LHCN-M2 (cell line): ENCODE measurements around the gene ERC2. TPM values are rescaled to one million over a fixed set of nuclear protein-coding genes. Genes with fewer than 3 reads are reported as not detected.

Experiments
- DNase-seq: peaks from one replicate; pipeline ENCODE4 v3.0.0-alpha.2; 2012; ENCODE audit warnings: low read depth
- total RNA-seq: library from RNA; depleted of rRNA; stranded (reverse); fragments of >200 nt; gene quantifications from 2 replicates; pipeline ENCODE4 v1.2.3, GENCODE V29; 2014

The ERC2 gene
- total RNA-seq, 1 experiment from 2014 or later = 0.11 TPM

DNA sequence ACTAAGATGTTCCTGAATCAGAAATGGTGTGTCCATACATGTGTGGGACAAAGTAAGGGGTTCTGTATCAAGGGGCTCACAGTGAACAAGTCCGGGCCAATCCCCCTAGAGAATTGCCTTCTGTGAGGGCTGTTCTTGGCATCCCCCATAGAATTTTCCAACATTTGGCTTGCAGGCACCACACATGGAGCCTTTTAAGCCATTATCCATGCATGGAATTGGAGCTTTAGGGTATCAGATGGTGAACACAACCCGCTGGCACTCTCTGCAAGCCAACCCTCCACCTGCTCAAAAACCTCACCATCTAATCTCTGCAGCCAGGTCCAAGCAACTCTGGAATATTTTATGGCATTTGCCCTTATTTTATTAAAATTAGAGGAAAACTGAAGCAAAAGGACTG is 278.7 kb downstream of the ERC2 start:
- DNase-seq = no peak

DNA sequence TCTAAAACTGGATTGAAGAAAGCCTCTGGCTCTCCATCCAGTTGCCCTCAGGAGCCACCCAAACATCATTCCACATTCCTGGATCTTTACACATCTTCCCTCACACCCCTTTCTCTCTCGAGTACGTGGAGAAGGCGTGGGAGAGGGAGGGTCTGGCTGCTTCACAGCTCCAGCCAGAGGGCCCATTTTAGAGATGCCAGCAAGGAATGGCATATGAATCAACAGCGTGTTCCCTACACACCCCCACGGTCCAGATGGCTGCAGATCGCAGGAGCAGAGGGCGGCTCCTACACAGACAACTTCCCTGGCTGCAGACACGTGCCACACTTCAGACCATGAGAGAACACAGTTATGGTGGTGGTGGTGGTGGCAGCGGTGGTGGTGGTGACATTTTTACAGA is 280.1 kb downstream of the ERC2 start:
- no peak for DNase-seq

DNA sequence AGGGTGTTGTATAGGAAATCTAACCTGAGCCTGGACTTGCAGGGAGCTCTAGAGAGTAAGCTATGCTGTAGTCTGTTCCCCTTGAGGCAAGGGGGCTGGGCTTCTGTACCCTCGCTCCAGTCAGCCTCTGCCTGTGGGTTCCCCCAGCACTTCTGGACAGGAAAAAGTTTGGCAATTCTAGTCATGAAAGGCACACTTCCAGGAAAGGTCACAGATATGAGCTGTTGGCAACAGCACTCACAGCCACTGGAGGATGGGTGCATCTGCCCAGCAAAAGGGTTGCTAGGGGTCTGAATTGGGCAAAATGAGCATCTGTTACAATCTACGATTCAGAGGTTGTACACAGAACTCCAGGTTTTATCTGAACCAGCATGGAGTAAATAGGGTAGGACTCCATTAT is 281.2 kb downstream of the ERC2 start:
- no peak for DNase-seq

DNA sequence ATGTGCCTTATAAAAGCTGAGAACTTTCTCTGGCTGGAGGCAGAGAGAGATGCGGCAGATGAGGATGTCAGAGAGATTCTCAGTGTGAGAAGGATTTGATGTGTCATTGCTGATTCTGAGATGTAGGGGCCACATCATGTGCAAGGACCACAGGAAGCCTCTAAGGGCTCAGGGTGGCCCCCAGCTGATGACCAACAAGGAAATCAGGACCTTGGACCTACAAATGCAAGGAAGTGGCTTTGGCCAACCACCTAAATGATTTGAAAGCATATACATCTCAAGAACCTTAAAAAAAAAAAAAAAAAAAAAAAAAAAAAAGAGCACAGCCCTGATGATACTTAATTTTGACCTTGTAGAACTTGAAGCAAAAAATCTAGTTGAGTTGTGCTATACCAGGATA is 282.4 kb downstream of the ERC2 start:
- no peak for DNase-seq

DNA sequence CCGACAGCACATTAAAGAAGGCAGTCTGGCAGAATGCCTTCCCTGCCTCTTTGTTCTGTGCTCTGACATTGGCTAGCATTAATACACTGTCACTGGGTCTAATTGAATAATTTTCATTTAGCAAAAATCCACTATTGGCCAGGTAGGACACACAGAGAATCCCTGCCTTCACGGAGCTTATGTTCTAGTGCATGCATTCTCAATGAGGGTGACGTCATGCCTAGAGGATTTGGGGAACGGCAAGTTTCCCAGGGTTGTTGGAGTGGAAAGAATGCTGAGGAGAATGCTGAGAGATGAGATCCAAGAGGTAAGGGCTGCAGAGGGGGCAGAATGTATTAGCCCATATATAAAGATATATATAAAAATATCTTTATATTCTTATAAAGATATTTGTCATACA is 284.7 kb downstream of the ERC2 start:
- no peak for DNase-seq

DNA sequence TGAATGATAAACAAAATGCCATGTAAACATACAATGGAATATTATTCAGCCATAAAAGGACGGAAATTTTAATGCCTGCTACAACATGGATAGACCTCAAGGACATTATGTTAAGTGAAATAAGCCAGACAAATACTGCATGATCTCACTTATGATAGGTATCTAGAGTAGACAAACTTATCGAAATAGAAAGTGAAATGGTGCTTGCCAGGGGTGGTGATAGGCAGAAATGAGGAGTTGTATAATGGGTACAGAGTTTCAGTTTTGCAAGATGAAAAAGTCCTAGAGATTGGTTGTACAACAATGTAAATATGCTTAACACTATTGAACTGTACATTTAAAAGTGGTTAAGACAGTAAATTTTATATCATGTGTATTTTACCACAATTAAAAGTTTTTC is 287.8 kb downstream of the ERC2 start:
- DNase-seq = no peak

DNA sequence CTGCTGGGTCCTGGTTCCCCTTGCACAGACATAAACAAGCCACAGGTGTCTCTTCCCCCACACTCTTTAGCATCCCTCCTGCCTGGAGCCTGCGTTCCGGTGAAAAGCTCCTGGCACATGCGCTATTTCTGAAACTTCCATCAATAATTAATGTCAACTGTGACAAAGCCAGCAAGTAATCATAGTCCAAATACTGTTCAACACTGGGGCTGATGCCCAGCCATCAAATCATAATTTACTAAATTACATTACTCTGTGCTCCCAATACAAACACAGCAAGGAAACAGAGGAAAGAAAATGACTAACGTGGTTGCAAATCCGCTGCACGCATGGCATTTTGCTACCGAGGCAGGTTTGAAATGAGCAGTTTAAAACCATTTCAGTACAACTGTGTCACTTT is 294.7 kb downstream of the ERC2 start:
- no peak for DNase-seq

DNA sequence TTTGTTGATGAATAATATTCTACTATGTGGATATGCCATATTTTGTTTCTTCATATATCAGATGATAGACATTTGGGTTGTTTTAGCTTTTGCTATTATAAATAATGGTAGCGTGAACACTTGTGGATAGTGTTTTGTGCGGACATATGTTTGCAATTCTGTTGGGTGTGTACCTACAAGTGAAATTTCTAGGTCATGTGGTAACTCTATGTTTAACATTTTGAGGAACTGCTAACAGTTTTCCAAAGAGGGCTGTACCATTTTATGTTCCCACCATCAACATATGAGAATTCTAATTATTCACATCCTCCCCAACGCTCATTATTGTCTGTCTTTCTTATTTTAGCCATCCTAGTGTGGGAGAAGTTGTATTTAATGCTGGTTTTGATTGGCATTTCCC is 303.8 kb downstream of the ERC2 start:
- DNase-seq = no peak

DNA sequence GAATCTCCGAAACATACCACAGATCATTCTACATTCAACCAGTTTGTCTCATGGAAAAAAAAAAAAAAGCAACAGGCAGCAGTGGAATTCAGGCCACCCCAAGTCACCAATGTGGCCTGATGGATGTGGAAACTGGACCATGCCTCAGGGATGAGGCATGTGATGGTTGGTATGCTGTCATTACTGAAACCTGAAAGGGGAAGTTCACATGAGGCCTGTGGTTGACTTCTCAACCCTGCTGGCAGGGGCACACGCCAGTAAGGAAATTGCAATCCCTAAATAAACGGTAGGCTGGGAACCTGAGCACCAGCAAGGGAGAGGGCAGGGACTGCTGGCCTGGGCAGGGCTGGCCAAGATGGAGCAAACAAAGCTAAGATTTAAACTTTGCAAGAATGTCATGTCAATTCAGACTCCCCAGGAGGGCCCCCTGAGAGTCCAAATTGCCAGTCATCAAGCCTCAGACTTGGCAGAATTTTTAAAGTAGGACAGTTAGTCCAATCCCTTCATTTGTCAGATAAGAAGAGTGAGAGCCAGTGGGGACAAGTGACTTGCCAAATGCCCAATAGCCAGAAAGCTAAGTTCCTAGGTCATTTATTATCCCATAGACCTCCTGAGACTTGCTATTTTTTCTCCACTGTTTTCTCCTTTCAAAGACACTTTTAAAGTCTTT is 310.4 kb downstream of the ERC2 start:
- peak; percentile 90 for DNase-seq

DNA sequence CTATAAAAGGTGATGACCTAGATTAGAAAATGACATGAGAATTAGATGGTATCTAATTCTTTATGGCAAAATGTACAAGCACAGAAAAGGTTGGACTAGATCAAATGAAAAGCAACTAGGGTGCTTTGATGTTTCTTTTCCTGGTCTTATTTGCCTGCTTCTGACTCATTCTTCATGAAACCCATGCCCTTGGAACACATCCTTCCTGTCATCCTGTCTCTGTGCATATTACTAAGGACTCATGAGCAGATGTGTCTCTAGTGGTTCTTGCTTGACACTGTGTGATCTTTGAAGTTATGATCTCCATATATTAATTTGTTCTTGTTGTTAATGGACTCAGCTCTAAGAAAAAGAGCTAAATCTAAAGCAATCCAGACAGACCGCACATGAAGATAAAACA is 314.0 kb downstream of the ERC2 start:
- peak; percentile 79 for DNase-seq

DNA sequence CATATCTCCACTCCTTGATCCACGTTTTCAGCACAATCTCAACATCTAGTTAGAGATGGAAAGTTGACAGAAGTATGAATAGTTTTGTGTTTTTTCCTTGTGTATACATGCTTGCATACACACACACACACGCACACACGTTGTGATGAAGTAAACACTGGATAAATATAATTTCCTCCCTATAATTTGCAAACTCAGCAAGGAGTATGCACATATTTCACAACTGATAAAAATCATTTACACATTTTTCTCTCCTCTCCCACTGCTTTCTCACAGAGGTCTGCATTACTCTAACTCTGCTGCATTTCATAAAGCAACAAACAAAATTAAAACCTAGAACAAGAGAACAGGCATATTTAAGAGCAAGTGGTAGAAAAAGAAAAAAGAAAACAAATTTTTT is 320.9 kb downstream of the ERC2 start:
- no peak for DNase-seq

DNA sequence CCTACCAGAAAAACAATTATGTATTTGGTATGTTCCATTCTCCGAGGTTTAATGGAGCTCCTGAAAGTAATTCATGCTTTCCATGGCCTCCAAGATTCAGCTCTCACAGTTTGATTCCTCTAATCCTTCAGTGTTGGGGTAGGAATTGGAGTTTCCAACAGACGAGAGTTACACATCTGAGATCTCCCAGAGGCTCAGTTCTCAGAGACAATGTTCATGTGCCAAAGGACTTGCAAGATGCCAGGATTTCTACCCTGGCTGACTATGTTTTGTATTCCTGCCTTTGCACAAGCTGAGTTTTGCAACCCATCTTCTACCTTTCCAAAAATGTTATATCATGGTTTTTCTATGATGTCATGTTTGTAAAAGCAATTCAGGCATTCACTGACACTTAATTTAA is 322.9 kb downstream of the ERC2 start:
- no peak for DNase-seq

DNA sequence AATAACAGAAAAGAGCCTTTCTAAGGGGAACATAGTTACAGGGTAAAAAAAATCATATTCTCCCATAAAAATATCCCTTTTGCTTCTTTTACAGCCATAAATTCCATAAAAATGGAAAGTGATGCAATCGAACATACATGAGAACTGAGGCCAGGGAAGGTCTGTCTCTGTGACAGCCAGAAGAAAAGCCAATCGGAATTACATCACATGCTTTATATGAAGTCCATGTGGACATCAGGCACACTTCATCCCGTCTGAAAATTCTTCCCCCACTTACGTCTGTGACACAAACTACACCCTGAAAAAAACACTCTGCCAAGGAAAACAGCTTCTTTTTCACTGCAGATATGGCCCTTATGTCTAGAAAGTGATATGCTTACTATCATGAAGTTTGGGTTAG is 323.5 kb downstream of the ERC2 start:
- no peak for DNase-seq

DNA sequence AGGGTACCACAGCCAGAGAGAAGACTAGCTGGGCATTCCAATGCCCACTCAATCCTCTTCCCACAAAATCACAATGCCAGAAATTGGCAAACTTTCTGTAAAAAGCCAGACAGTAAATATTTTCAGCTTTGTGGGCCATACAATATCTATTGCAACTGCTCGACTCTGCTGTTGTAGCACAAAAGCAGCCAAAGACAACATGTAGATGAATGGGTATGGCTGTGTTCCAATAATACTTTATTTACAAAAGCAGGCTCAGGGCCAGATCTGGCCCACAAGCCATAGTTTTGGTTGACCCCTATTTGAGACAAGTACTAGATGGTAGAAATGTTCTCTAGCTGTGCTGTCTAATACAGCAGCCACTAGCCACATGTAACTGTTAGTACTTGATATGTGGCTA is 330.9 kb downstream of the ERC2 start:
- peak; percentile 60 for DNase-seq

DNA sequence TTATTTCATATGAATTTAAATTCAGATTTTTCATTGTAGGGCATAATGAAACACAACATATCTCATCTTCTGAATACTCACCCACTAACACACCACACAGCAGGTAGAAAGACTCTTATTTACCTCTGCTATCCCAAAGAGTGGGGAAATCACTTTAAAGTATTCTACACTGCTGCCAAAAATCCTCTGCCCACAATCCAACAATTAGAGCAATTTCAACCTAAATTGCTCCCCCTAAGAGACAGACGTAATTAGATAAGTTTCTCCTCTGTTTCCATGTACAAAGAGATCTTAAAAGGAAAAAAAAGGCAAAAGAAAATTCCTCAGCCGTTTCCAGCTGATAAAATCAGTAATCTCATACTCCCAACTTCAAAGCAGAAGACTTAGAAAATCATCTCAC is 331.8 kb downstream of the ERC2 start:
- no peak for DNase-seq

DNA sequence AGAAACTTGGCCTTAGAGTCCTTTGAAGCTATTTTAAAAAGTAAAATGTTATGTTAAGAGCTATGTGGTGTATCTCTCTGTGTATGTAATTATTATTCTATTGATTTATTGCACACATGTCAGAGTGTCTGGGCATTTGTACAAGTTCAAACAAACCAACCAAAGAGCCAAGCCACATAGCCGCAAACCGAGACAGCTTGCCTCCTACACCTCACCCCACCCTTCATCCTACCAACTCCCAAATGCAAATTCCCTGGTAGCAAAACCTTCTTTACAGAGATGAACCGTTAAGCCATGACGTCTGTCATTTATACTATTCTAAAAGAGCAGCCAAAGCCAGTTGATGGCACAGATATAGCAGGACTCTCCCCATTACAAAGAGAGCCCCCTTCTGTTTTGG is 332.3 kb downstream of the ERC2 start:
- no peak for DNase-seq

DNA sequence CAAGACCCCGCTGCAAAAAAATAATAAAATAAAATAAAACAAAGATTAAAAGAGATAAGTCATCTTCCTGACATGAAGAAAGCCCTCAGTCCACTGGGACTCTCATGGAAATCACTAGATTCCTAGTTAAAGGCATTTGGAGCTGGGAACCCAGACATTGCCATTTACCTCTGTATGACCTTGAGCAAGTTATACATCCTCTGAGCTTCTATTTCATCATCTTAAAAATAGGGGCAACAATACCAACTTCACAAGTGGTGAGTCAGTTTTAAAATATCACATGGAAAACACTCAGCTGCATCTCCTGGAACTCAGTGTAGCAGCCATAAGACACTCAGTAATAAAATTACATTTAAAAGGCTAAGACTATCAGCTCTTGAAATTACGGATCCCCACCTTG is 334.8 kb downstream of the ERC2 start:
- DNase-seq = peak; percentile 78

DNA sequence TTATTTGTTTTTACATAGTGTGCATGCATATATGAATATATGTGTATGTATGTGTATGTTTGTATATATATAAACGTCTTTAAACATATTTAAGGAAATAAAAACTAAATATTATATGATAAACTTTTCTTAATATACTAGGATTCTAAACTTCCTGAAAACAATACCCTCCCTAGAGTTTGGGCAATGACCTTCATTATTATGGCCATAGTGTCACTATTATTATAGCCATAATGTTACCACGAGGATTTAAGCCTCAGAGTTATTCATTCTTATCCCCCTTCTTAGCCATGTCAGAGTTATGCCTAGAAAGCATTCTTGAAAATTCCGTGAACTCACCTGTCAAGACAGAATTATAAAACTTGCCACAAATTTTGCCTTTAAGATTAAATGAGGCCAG is 335.5 kb downstream of the ERC2 start:
- no peak for DNase-seq

DNA sequence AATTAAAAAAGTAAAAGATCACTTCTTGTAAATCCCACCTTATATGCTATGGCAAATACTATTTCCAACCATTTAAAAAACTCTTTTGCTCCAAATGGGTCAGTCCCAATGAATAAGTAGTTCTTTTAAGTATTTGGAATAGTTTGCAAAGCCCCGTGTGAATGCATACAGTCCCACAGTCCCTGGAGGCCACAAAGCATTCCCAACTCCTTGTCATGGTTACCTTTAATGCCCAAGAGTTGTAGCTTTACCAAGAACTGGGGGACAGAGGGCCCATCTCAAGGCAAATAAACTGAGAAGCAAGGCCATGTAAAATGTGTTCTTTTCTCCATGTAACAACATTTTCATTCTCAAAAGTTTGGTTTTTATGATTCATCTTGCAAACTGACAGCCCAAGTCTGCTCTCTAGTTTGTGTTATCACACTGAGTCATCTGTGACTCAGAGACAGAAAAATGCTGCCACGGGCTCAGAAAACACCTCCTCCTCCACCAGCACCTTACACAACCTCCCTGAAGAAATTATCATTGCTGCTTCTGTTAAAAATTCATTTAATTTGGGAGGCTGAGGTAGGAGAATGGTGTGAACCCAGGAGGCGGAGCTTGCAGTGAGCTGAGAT is 336.2 kb downstream of the ERC2 start:
- peak; percentile 96 for DNase-seq

DNA sequence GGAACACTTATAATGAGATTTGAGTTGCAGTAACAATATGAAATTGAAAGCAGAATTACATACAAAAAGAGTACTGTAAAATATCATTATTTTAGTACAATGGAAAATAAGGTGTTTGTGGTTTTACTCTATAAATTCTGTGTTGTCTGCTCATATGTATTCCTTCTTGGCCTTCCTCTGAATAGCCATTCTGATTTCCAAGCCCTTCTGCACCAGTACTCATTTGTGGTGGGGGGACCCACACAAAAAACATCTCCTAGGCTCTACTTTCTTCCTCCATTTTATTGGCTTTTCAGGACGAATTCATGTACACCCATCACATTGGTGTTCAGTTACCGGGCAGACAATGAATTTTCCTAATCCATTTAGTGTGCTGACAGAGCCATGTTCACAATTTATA is 338.2 kb downstream of the ERC2 start:
- no peak for DNase-seq

DNA sequence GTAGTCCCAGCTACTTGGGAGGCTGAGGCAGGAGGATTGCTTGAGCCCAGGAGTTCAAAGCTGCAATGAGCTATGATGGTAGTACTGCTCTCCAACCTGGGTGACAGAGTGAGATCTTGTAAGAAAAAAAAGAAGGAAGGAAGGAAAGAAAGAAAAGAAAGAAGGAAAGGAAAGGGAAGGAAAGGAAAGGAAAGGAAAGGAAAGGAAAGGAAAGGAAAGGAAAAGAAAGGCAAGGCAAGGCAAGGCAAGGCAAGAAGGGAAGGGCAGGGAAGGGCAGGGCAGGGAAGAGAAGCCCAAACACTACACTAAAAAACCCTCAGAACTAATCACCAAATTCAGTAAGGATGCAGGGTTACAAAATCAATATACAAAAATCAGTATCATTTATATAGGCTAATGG is 341.6 kb downstream of the ERC2 start:
- DNase-seq = no peak

DNA sequence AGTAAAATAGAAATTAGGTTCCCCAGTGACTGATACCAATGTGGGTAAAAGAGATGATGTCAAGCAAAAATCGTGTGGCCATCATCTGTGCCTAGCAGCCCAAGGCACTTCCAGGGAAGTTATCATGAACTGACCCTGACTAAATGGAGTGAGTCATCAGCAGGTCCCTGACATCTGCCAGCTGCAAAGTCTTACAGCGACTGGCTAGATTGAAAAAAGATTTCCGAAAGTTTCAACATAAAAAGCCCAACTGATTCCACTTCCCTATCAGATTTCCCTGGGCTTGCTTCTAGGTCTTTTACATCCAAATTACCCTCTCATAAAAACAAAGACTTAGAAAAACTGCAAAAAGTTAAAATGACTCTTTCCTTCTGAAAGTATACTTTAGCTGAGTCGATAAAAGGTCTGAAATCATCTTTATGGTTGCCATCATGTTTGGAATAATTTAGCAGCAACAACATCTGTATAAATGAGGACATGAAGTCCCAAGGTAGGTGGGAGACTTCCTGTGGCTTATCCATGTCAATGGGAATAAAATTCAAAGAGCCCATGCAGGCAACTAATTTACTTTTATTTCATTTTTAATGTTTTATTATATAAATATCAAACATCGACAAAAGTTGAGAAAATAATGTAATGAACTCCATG is 342.8 kb downstream of the ERC2 start:
- peak; percentile 96 for DNase-seq

DNA sequence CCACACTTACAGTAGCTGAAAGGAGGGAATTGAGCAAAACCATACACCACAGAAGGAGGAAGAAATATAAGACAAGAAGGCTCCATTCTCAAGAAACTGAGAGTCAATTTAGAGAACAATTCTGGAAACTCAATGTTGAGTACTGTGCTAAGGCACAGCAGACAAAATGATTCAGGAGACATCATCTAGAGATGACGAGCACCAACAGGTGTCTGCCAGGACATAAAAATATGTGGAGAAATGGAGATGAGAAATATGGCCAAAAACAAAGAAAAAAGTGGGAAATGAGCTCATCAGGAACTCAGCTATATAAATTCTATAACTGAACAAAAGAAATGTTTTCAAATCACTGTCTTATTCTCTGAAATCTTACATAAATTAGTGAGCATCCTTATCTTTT is 343.7 kb downstream of the ERC2 start:
- DNase-seq = peak; percentile 87
